HTERT RPE-1 (cell line): ENCODE data around the gene SLC1A3.

Experiments
- in situ Hi-C: fragments of 300-500 bp; cut with MboI; formaldehyde crosslinking; loops from 4 replicates; pipeline ENCODE4 v1.14.3; 2020; ENCODE audit warnings: low sequenced_read_pairs

SLC1A3 gene

GRCh38 chr5:36654564-36654963 is 48.2 kb downstream of the SLC1A3 start:
- in situ Hi-C loops, result no loop called here

DNA sequence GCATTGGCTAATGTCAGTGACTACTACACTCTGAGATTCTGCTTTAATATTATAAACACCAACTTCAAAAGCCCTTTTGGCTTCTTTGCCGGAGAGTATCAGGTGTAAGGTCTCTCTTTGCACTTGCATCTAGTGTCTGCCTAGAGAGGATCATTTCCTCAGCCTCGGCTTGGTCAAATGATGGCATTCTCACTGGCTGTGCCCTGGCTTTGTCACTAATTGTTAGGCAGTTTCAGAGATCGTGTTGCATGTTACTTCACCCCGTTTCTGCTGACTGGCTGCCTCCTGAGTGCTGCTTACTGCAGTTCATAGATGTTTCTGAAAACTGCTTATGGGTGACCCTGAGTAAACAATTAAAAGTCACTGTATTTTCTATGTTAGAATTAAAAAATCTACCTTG is 48.8 kb downstream of the SLC1A3 start:
- in situ Hi-C loops, result no loop called here

DNA sequence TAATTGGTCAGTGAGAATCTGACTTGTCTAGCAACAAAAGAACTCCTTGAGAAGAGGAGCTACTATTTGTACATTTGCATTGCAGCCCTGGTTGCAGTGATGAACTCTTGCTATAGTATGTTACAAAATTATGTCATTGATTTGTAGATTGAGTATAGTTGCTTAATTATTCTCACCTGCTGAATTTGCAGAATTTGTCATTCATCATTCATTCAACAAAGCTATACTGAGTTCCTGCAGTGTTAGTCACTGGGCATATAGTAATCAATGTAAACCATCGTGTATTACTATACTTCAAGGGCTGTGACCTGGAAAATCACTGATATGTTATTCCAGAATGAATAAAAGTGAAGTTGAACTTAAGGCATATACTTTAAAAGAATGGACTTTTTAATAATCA is 50.1 kb downstream of the SLC1A3 start:
- in situ Hi-C loops, result no loop called here

- in situ Hi-C loops, result no loop called here
Observed at GRCh38 chr5:36657563-36657995, 51.2 kb downstream of the SLC1A3 start.

GRCh38 chr5:36658038-36658756 is 51.8 kb downstream of the SLC1A3 start:
- in situ Hi-C loops, result no loop called here

GRCh38 chr5:36659411-36659810 is 53.0 kb downstream of the SLC1A3 start:
- in situ Hi-C loops, result no loop called here

DNA sequence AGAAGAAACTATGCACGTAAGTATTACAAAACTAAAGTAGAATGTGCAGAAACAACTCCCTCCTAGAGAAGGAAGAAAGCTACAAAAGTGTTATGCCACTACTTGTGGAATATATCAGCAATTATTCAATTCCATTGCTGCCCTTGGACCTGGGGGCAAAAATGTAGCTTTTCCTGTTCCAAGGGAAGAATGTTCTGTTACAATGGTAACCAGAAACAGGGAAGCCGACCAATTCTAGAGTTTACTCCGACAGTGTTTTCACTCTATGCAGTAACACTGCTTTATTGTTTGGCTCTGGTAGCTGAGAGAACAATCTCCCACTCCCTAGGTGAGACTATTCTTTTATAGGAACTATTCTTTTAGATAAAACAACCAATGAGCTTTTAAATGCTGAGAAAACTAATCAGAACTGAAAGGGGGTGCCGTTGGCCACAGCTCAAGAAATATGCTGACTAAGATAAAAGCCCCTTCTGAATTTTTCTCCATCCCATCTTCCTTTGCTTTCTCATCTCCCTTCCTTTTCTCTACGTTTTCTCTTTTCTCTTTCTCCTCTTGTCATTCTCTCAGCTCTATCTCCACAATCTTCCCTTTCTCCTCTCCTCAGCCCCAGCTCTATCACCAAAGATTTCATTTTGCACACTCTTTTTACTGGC is 54.1 kb downstream of the SLC1A3 start:
- in situ Hi-C loops, result no loop called here

- in situ Hi-C loops, result no loop called here
Observed at GRCh38 chr5:36661456-36662220, 55.2 kb downstream of the SLC1A3 start.

DNA sequence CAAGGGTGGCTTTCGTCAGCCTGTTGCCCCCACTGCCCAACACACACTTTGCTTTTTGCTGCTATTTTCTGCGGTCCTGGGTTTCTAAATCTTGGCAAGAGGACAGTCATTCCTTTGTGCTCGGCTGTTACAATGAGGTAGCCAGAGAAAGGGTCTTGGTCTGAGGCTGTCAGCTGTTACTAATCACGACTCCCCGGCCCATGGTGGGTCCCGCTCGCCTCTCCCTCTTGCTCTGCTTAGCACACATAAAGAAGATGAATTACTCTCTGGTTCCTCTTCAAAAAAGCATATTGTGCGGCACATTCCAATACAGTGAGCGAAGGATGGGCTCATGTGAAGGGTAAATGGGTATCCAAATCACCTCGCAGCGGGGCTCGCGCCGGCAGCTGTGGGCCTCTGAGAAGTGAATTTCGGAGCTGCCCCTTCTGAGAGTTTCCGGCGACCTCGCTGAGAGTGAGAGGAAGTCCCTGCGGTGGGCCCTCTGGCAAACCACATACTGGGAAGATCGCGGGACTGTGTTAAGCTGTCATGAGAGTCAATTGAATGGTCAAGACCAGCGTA is 56.0 kb downstream of the SLC1A3 start:
- in situ Hi-C loops, result no loop called here

DNA sequence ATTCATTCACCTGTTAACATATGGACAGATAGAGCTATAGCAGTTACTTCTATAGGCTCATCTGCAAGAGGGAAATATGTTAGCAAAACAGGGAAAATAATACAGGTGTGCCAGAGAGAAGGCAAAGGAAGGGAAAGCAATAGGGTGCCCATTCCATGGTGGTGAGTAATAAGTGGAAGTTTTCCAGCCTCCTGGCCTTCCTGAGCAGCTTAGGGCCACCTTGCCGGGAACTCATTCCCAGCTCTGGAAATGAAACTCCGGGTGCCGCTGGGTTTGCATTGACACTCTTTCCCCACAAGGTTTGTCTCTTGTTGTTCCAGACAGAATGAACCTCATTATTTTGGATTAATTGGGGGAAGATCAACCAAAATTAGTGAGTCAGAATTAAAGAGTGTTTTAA is 58.4 kb downstream of the SLC1A3 start:
- in situ Hi-C loops, result no loop called here

GRCh38 chr5:36665628-36666027 is 59.2 kb downstream of the SLC1A3 start:
- in situ Hi-C loops, result no loop called here

GRCh38 chr5:36666274-36666673 is 59.9 kb downstream of the SLC1A3 start:
- in situ Hi-C loops, result no loop called here

DNA sequence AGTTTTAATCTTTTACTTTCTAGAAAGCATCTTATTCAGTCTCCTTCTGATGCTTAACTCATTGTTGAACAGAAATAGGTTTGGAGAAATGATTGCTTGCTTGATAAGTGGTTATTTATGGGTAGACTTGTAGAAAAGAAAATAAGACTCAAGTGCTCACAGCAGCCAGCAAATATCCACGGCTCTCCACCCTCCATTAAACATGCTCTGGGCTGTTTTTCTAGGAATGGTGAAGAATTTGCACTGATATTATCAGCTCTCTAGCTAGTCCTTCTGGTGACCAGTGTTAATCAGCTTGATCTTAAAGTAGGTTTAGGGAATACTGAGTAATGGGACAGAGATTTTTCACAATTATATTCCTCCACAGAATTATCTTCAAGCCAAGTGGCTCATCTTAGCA is 60.6 kb downstream of the SLC1A3 start:
- in situ Hi-C loops, result no loop called here

DNA sequence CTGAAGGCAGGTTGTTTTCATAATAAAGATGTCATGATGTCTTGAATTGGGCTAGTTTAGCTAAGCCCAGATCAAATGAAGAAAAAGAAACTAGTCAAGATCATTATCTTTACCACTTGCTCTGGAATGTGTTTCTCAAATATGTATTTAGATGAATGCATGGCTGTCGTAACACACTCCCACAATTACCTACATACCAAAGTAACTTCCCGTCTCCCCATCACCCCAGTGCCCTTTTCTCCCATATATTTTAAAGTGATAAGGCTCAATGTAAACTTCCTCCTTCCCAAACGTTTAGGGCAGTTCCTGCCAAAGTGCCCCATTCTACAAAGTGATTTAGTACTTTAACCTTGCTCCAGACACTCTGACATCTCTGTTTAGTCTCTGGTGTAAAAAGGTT is 61.4 kb downstream of the SLC1A3 start:
- in situ Hi-C loops, result no loop called here

DNA sequence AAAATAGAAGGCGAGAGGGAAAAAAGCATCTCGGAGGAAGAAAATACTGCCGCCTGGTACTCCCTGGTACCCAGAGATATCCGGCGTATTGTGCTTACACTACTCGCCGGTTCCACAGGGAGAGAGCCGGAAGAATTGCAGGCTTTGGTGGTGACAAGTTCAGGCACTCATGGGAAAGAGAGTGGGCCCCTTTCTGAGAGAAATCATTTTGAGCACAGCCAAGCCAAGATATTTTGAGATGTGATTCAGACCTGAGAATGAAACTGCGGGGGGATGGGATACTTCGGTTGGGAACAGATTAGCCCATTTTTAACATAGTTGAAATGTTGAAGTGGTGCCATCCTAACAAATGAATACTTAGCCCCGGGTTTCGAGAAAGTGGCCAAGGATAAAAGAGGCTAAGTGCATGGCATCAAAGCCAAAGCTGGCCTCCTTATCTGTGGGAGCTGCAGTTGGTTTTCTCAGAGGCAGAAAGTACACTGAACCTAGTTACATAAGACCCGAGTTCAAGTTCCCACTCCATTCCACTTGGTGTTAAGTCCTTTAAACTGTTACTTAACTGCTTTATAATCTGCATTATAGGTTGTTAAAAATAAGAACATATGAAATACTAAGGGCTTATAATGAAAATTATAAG is 62.7 kb downstream of the SLC1A3 start:
- in situ Hi-C loops, result no loop called here

DNA sequence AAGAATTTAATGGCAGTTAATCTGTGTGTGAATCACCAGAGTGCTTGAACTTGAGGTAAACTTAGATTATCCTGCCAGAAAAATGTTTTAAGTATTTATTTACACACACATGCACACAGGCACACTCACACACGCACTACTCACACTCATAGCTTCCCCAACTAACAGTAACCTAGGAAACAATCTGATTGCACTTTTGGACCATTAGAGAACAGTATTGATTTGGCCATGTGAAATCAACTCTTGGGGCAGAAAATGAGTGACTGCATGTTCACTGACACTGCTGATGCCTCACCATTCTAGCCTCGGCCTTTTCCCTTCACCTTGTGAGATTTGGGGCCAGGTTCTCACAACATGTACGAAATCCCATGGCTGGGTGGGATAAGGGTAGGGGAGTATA is 64.1 kb downstream of the SLC1A3 start:
- in situ Hi-C loops, result no loop called here

GRCh38 chr5:36675282-36675681 is 68.9 kb downstream of the SLC1A3 start:
- in situ Hi-C loops, result no loop called here

DNA sequence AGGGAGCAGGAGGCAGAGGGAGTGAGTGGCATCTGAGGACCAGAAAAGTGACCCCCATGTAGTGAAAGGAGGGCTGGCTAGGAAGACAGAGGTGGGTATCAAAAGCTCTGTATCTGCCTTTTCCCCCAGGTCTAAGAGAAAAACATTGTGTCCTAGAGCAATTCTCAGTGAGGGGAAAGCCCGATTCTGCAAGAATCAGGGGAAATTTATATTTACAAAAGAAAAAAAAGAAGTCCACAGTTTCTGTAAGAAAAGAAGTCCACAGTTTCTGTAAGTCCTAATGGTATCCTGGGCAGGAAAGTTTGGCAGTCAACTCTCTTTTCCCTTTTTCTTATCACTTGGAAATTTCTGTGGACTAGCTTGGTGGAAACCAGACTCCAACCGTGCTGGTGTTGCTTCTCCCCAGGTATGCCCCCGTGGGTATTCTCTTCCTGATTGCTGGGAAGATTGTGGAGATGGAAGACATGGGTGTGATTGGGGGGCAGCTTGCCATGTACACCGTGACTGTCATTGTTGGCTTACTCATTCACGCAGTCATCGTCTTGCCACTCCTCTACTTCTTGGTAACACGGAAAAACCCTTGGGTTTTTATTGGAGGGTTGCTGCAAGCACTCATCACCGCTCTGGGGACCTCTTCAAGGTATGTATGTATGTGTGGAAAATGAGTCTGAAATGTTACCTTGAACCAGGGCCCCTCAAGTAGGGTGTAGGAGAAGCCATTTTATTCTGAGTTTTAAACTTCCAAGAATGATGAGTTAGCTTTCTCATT is 73.0 kb downstream of the SLC1A3 start:
- in situ Hi-C loops, result no loop called here

DNA sequence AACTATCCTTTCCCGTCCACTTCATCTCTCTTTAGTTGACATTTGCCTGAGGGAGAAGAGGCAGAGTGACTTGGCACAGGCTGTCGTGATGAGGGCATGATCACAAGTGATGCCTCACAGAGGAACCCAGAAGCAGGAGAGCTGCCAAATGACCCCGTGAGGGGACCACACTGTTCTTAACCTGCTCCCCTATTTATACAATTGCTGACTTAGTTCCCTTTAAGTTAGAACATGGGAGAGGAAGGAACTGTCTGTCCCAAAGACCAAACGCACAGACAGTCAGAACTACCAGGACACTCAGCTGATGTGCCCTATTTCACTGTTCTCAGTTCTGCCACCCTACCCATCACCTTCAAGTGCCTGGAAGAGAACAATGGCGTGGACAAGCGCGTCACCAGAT is 73.7 kb downstream of the SLC1A3 start:
- in situ Hi-C loops, result no loop called here

DNA sequence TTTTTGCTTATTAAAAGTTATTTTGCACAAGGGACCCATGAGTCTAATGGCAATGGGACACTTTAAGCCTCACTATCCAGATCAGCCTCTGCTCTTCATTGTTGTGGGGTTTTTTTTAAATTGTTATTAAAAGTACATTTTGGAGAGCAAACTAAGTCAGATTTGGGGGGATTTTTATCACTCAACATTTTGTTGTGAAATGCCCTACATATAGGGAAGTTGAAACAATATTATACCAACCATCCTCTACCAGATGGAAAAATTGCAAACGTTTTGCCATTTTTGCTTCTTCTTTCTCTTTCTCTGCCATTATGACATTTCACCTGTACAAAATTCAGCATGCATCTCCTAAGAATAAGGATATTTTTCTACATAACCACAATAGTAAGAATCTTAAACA is 75.3 kb downstream of the SLC1A3 start:
- in situ Hi-C loops, result no loop called here
